ENCODE data around the gene SSTR5. TPM values are rescaled to one million over a fixed set of nuclear protein-coding genes. Genes with fewer than 3 reads are reported as not detected.

The SSTR5 gene
- total RNA-seq, 4 donors from 2014 or later: not detected

- Histone ChIP-seq H3K27me3 (peaks cover 100% of the 10 kb centered on the region), H3K36me3 (no peaks in the 10 kb centered on the region), H3K4me1 (no peaks in the 10 kb centered on the region), H3K9me3 (no peaks in the 10 kb centered on the region), H3K27ac (no peak overlapping the region), H3K4me3 (no peak overlapping the region)
- 75 to 80% methylated on average over 1 to 6 of the region's 18 CpGs for WGBS, 2 donors (ENCODE audit: low coverage in 1 of 2)
- TF ChIP-seq POLR2AphosphoS5 (IDR thresholded peaks at IDR 0.05) (no peak), EP300 (IDR thresholded peaks at IDR 0.05) (no peak), POLR2A (IDR thresholded peaks at IDR 0.05) (no peak)
- TF ChIP-seq, protein P1, sequence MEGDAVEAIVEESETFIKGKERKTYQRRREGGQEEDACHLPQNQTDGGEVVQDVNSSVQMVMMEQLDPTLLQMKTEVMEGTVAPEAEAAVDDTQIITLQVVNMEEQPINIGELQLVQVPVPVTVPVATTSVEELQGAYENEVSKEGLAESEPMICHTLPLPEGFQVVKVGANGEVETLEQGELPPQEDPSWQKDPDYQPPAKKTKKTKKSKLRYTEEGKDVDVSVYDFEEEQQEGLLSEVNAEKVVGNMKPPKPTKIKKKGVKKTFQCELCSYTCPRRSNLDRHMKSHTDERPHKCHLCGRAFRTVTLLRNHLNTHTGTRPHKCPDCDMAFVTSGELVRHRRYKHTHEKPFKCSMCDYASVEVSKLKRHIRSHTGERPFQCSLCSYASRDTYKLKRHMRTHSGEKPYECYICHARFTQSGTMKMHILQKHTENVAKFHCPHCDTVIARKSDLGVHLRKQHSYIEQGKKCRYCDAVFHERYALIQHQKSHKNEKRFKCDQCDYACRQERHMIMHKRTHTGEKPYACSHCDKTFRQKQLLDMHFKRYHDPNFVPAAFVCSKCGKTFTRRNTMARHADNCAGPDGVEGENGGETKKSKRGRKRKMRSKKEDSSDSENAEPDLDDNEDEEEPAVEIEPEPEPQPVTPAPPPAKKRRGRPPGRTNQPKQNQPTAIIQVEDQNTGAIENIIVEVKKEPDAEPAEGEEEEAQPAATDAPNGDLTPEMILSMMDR (IDR thresholded peaks at IDR 0.05): no peak
- no peak for ATAC-seq
These were observed 4.1 kb upstream of the SSTR5 start for GRCh38 chr16:1068451-1068850.

DNA sequence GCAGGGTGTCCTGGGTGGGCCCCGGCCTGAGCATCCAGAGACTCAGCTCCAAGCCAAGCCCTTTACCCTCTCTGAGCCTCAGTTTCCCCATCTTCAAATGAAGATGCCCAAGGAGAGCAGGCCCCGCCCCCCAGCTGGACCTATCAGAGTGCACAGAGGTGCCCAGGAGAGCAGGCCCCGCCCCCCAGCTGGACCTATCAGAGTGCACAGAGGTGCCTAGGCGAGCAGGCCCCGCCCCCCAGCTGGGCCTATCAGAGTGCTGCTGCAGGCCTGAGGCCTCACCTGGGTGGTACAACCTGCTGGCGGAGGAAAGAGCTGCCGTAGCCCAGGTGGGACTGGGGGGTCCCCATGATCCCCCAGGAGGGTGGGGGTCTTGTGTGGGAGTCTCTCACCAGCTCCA lies 3.4 kb upstream of the SSTR5 start:
- peaks cover 100% of the 10 kb centered on the region for H3K27me3 ChIP-seq

GRCh38 chr16:1070084-1070863 lies 2.3 kb upstream of the SSTR5 start:
- Histone ChIP-seq H3K27me3 (peaks cover 100% of the 10 kb centered on the region), H3K27ac (no peak overlapping the region), H3K4me1 (no peaks in the 10 kb centered on the region), H3K36me3 (no peaks in the 10 kb centered on the region), H3K9me3 (no peaks in the 10 kb centered on the region), H3K4me3 (no peak overlapping the region)
- TF ChIP-seq POLR2AphosphoS5 (IDR thresholded peaks at IDR 0.05) (no peak), EP300 (IDR thresholded peaks at IDR 0.05) (no peak), POLR2A (IDR thresholded peaks at IDR 0.05) (no peak)
- TF ChIP-seq, protein P1 (IDR thresholded peaks at IDR 0.05): no peak
- WGBS, 2 donors (ENCODE audit: low coverage in 1 of 2): no CpG with 5 or more reads among the region's 32 CpGs
- no peak for ATAC-seq

More for the DNA sequence above, 3.4 kb upstream of the SSTR5 start:
- no peaks in the 10 kb centered on the region for H3K4me1 ChIP-seq
- WGBS, 2 donors (ENCODE audit: low coverage in 1 of 2): 100% methylated on average over 2 of the region's 7 CpGs; no CpG with 5 or more reads in 1 of the 2 donors
- no peaks in the 10 kb centered on the region for H3K9me3 ChIP-seq
- H3K4me3 ChIP-seq: no peak overlapping the region
- ATAC-seq: no peak
- no peak overlapping the region for H3K27ac ChIP-seq
- TF ChIP-seq, protein P1 (IDR thresholded peaks at IDR 0.05): no peak
- TF ChIP-seq EP300 (IDR thresholded peaks at IDR 0.05) (no peak), POLR2A (IDR thresholded peaks at IDR 0.05) (no peak), POLR2AphosphoS5 (IDR thresholded peaks at IDR 0.05) (no peak)
- H3K36me3 ChIP-seq: no peaks in the 10 kb centered on the region

GRCh38 chr16:1070864-1071408 lies 1.6 kb upstream of the SSTR5 start:
- peaks cover 100% of the 10 kb centered on the region for H3K27me3 ChIP-seq
- WGBS, 2 donors (ENCODE audit: low coverage in 1 of 2): 0% methylated on average over 1 of the region's 16 CpGs; no CpG with 5 or more reads in 1 of the 2 donors

More at GRCh38 chr16:1070864-1071408, 1.6 kb upstream of the SSTR5 start:
- ATAC-seq: no peak
- TF ChIP-seq, protein P1 (IDR thresholded peaks at IDR 0.05): no peak
- TF ChIP-seq POLR2A (IDR thresholded peaks at IDR 0.05) (no peak), POLR2AphosphoS5 (IDR thresholded peaks at IDR 0.05) (no peak), EP300 (IDR thresholded peaks at IDR 0.05) (no peak)
- H3K36me3 ChIP-seq: no peaks in the 10 kb centered on the region
- H3K4me1 ChIP-seq: no peaks in the 10 kb centered on the region
- H3K4me3 ChIP-seq: no peak overlapping the region
- H3K9me3 ChIP-seq: no peaks in the 10 kb centered on the region
- no peak overlapping the region for H3K27ac ChIP-seq

All from gastroesophageal sphincter (tissue), 4 donors.